ENCODE data around the gene PACS2.
A peak's percentile ranks its signal among the peaks of the same experiment; 100 is the strongest.
"Not testable (repeated sequence)": the region's sequence is repeated elsewhere in the genome, so short reads cannot be mapped to it uniquely, and the experiment has no call there.

The PACS2 gene

GRCh38 chr14:105290621-105291346 lies 23.8 kb upstream of the PACS2 start:
- no peak for DNase-seq

- DNase-seq, result no peak
These were observed 21.5 kb upstream of the PACS2 start for GRCh38 chr14:105292826-105293711.

DNA sequence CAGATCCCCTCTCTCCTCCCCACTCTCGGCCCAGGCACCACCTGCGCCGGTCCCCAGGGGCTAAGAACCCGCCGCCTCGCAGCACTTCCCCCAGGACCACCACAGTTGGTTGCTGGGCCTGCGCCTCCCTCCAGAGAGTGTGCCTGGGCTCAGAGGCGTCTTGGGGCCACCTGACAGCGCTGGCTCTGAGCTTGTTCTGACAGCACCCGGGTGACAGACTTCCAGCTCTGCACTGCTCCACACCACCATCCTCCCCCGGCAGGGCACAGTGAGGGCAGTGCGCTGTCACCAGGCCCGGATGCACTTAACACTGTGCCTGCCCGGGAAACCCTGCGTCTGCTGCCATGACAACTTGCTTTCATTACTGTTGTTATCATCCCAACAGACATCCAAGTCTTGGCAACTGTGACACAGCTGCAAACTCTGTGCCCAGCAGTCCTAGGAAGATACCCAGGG lies 20.4 kb upstream of the PACS2 start:
- peak; percentile 73 to 86 for DNase-seq

- DNase-seq, result not testable (repeated sequence)
These were observed 17.2 kb upstream of the PACS2 start for GRCh38 chr14:105297311-105297710.

DNA sequence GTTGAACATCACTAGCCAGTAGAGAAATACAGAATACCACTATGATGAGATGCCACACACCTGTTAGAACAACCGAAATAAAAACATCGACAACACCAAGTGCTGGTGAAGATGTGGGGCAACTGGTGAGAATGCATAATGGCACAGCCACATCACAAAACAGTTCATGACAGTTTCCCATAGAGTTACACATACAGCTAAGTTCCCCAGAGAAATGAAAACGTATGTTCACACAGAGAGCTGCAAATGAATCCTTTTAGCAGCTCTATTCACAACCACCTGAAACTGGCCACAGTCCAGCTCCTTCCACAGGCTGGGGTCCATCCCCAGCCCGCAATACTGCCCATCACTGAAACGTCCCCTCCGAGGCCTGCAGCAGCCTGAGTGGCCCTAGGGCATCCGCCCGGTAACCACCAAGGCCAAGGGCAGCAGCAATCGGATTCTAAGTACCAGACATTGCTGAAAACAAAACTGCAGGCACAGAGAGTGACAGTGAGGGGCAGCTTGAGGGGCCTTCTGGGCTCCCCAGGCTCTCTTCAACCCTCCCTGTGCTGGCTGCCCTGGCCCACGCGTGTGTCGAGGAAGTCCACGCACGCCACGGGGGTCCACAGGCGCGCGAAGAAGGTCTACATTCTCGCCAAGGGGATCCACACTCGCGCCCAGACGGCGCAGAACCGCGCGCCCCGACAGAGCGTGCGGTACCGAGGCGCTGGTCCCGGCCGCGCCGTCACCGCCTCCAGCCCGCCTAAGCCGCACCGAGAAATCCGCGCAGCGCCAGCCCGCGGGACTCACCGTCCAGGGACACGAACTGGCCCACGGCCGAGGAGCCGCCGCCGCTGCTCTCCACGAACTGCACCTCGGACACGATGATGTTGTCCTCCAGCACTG lies 14.7 kb upstream of the PACS2 start:
- no peak for DNase-seq

GRCh38 chr14:105300542-105301102 lies 13.9 kb upstream of the PACS2 start, which contains the start of gene BRF1:
TSS of gene BRF1 (minus strand) at chr14:105301001. CDS start at chr14:105300629, 372 bp downstream.
- DNase-seq, result peak in 1 of 2 experiments; percentile 97

- DNase-seq, result peak; percentile 96 to 98
These were observed 13.2 kb upstream of the PACS2 start for GRCh38 chr14:105301103-105301914.

DNA sequence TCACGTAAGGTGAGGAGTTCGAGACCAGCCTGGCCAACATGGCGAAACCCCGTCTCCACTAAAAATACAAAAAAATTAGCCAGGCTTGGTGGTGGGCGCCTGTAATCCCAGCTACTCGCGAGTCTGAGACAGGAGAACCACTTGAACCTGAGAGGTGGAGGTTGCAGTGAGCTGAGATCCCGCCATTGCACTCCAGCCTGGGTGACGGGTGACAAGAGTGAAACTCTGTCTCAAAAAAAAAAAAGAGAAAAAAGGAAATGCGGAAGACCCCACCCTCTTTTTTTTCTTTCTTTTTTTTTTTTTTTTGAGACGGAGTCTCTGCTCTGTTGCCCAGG lies 12.7 kb upstream of the PACS2 start:
- not testable (repeated sequence) for DNase-seq

- no peak for DNase-seq
These were observed 10.6 kb upstream of the PACS2 start for GRCh38 chr14:105303949-105304348.

DNA sequence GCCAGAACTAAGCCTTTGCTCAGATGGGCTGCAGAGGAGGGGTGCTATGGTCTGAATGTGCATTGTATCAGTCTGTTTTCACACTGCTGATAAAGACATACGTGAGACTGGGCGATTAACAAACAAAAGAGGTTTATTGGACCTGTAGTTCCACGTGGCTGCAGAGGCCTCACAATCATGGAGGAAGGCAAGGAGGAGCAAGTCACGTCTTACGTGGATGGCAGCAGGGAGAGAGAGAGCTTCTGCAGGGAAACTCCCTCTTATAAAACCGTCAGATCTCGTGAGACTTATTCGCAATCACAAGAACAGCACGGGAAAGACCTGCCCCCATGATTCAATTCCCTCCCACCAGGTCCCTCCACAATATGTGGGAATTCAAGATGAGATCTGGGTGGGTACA lies 10.0 kb upstream of the PACS2 start:
- DNase-seq, result no peak

- DNase-seq, result no peak
These were observed 9.2 kb upstream of the PACS2 start for GRCh38 chr14:105305345-105305744.

GRCh38 chr14:105305791-105306190 lies 8.8 kb upstream of the PACS2 start:
- DNase-seq, result no peak

- no peak for DNase-seq
These were observed 7.4 kb upstream of the PACS2 start for GRCh38 chr14:105307052-105307727.

GRCh38 chr14:105309371-105309770 lies 5.2 kb upstream of the PACS2 start:
- no peak for DNase-seq

DNA sequence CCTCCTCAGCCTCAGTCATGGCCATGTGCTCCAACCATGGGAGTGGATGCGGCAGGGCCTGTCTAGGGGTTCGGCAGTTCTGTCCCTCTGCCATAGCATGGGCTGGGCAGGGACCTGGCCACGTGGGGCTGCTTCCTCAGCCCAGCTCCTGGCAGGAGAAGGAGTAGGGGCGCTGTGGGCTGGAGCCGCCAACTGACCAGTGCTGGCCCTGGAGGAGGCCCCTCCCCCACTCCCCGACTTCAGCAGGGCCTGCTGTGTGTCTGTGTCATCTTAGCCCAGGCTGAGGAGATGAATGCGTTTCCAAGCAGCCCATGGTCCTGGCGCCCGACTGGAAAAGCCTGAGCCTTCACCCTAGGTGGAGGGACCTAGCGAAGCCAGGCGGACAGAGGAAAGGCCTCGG lies 2.7 kb upstream of the PACS2 start:
- DNase-seq, result no peak

- no peak for DNase-seq
These were observed 1.6 kb upstream of the PACS2 start for GRCh38 chr14:105312973-105313372.

DNA sequence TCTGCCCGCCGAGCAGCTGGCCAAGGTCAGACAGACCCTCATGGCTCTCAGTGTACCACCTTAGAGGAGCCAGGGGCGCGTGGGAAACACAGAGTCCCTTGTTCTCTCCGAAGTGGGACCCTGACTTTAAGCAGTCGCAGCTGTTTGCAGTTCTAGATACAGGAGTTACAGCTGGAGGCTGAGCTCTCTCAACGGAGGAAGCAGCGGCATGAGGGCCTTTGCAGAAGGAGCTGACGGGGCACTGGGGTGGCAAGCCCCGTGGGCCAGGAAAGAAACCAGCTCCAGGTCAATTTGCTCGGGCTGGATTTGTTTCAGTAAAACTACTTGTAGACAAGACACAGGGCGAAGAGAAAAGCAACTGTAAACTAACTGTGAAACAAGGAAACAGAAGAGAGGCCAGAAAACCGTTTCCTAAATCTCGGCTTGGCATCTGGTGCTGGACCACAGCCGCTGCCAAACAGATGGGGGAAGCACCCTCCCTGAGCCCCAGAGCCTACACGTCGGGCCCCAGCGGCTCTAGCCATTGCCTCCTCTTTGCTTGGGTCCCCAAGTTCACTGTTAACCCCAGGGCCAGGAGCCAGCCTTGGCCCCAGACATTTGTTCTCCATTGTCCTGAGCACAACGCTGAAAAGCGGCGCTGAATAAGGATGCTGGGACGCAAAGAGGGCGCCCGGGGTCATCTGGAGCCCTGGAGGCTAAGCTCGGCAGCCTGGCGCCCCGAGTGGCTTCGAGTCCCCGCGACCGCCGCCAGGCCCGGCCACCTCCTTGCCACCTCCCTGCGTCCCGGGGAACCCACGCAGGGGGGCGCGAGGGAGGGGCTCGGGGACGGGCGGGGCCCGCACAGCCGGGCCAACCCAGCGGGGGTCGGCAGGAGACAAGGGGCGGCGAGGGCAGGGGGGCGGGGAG lies 914 bp upstream of the PACS2 start:
- peak; percentile 50 to 67 for DNase-seq

GRCh38 chr14:105315211-105315721 lies 718 bp downstream of the PACS2 start:
- peak; percentile 41 to 67 for DNase-seq

DNA sequence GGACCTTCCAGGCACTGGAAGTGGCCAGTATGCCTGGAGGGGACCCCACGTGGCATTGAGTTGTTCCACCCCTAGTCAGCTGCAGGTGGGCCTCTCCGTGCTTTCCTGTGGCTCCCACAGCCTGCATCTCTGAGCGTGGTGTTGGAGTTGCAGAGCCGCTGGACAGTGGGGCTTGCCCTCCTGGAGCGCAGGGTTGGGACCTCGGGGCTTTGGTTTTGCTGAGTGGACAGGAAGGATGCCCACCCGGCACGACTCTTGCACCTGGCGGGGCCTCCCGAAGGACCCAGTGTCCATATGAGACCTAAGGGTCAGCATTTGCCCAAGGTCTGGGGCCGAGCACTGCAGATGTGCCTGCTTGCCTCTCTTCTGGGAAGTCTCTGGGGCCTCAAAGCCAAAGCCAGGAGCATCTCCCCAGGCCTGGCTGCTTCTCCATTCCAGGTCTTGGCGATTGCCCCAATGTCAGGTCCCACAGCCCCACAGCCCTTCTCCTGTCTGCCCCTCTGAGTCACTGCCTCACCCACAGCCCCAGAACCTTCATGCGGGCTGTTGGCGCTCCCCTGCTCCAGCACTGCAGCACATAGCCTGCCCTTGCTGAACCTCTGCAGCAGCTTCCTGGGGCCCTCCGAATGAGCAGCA lies 1.5 kb downstream of the PACS2 start:
- DNase-seq, result no peak

Data from NCI-H2081 (cell line).